Frontal cortex (tissue), 4 donors: ENCODE results near the gene FUZ. TPM values are rescaled to one million over a fixed set of nuclear protein-coding genes. Genes with fewer than 3 reads are reported as not detected.

ENCODE experiments used
- DNase-seq, 2 donors: peaks; one replicate each; pipeline ENCODE4 v3.0.0; 2012; ENCODE audit warnings: low spot score in 2 of 2
- FAIRE-seq: peaks from 2 replicates; lab custom pipeline; 2012; peaks lifted over from hg19 to GRCh38; lab: Jason Lieb, UNC
- total RNA-seq: library from RNA; depleted of rRNA; stranded (reverse); fragments of >200 nt; gene quantifications from one replicate; pipeline ENCODE4 v1.2.3, GENCODE V29; 2014
- donor health status: control.
- donor health status: control.
- donor health status: control.

The FUZ gene
- total RNA-seq, 1 donor from 2014 or later = 17.5 TPM

GRCh38 chr19:49808711-49809159 is 4.4 kb downstream of the FUZ start:
- peak; percentile 86 to 97 for DNase-seq
- FAIRE-seq = no peak

GRCh38 chr19:49807904-49808675 is 5.0 kb downstream of the FUZ start:
- DNase-seq (no peak), FAIRE-seq (no peak)

- DNase-seq (no peak), FAIRE-seq (no peak)
These were observed 5.8 kb downstream of the FUZ start for GRCh38 chr19:49807058-49807903.

DNA sequence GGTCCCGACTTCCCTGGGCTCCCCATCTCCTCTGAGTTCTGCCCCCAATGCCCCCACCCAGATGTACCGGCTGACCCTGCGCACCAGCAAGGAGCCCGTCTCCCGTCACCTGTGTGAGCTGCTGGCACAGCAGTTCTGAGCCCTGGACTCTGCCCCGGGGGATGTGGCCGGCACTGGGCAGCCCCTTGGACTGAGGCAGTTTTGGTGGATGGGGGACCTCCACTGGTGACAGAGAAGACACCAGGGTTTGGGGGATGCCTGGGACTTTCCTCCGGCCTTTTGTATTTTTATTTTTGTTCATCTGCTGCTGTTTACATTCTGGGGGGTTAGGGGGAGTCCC is 6.5 kb downstream of the FUZ start:
- FAIRE-seq (no peak), DNase-seq (no peak)

- no peak for DNase-seq
- no peak for FAIRE-seq
These were observed 7.1 kb downstream of the FUZ start for GRCh38 chr19:49805822-49806619.

- no peak for DNase-seq
- FAIRE-seq = no peak
These were observed 9.6 kb downstream of the FUZ start for GRCh38 chr19:49803529-49803856.

GRCh38 chr19:49802836-49803528 is 10.1 kb downstream of the FUZ start:
- FAIRE-seq (no peak), DNase-seq (no peak)

DNA sequence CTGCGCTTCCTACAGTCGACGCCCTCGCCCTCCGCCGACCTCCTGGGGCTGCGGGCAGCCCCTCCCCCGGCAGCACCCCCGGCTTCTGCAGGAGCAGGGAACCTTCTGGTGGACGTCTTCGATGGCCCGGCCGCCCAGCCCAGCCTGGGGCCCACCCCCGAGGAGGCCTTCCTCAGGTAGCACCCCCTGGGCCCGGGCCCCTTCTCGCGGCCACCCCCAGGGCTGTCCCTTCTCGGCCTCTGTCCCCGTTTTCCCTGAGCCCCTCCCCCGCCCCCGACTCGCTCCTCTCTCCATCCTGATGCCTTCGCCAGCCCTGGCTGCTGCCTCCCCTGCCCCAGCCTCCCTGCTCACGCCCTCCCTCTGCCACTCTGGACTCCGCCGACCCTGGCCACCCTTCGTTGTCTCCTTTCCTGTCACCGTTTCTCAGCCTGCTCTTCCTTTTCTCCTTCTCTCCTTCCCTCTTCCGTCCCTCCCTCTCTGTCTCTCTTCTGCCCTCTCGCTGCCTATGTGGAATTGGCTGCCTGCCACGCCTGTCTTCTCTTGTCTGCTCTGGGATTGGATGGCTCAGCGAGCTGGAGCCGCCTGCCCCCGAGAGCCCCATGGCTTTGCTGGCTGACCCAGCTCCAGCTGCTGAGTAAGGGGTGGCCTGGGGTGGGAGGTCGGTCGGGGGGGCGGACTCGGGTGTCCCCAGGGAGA is 11.0 kb downstream of the FUZ start:
- DNase-seq (peak; percentile 89 to 95), FAIRE-seq (no peak)

DNA sequence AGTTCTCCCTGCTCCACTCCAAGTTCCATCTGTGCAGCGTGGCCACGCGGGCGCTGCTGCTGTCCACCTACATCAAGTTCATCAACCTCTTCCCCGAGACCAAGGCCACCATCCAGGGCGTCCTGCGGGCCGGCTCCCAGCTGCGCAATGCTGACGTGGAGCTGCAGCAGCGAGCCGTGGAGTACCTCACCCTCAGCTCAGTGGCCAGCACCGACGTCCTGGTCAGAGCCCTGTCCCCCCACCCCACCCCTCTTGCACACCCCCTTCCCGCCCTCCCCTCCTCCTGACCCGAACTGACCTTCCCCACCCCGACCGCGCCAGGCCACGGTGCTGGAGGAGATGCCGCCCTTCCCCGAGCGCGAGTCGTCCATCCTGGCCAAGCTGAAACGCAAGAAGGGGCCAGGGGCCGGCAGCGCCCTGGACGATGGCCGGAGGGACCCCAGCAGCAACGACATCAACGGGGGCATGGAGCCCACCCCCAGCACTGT is 11.6 kb downstream of the FUZ start:
- no peak for FAIRE-seq

DNA sequence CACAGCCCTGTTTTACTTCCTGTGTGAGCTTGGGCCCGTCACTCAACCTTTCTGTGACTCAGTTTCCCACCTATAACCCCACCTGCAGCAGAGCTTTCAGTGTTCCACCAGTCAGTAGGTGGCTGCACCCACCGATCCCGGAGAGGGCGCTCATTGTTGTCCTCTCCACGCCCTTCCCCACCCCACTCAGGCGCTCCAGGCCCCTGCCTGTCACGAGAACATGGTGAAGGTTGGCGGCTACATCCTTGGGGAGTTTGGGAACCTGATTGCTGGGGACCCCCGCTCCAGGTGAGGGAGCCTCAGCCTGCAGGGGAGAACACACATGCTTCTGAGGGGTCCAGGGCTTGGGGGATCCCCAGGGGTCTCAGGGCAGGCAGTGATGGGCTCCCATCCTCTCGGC is 12.3 kb downstream of the FUZ start:
- DNase-seq (no peak), FAIRE-seq (no peak)

More for the DNA sequence above, 11.6 kb downstream of the FUZ start:
- no peak for DNase-seq

DNA sequence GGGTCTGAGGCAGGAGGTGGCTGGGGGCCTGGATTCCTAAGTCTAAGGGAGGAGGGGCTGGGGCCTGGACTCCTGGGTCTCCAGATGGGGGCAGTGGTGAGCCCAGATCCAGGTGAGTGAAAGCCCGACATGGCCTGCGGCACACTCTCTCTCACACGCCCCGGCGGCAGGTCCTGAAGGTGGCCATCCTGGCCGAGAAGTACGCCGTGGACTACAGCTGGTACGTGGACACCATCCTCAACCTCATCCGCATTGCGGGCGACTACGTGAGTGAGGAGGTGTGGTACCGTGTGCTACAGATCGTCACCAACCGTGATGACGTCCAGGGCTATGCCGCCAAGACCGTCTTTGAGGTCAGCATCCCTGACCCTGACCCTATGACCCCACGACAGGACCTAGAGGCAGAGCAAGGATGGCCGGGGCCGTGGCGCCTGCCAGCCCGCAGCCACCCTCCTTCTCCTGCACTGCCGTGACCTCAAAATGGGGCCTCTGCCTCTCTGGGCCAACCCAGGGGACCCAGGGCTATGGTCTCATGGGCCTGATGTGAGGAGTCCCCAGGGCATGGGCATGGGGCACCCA is 13.2 kb downstream of the FUZ start:
- DNase-seq (no peak), FAIRE-seq (no peak)

GRCh38 chr19:49799271-49799797 is 13.8 kb downstream of the FUZ start:
- DNase-seq = no peak
- FAIRE-seq = no peak

DNA sequence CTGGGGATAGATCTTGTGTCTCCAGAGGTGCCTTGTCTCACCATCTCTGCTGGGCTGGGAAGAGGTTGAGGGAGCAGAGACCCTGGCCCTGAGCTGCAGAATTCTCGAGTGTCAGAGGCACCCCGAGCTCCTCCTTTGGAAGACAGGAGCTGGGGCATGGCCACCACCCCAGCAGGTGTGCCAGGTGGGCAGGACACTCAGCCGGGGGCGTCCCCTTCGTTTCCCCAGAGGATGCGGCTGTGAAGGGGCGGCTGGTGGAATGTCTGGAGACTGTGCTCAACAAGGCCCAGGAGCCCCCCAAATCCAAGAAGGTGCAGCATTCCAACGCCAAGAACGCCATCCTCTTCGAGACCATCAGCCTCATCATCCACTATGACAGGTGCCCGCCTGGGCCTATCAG is 14.5 kb downstream of the FUZ start:
- no peak for FAIRE-seq

DNA sequence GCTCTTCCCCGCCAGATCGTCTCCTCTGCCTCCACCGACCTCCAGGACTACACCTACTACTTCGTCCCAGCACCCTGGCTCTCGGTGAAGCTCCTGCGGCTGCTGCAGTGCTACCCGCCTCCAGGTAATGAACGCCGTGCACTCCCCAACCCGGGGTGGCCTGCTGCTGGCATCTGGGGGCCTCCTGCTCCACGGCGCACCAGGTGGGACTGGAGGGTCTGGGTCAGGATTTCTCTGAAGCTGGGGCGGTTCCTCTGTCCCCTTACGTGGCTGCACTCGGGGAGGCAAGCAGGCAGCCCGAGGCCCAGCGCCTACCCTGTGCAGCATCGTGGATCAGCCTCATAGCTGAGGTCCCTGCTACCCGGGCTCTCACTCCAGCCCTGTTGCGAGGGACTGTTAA is 17.5 kb downstream of the FUZ start:
- FAIRE-seq = no peak

More for the DNA sequence above, 14.5 kb downstream of the FUZ start:
- no peak for DNase-seq

DNA sequence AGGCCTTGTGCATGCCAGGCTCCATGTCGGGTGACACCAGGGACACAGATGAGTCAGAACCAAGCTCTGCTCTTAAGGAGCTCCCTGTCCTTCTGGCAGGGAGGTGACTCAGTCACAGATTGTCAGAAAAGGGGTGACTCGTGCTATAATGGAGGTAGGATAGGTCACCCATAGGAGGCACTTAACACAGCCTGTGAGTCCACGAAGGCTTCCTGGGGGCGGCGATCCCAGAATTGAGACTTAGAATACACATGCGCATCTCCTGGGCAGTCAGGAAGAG is 19.6 kb downstream of the FUZ start:
- DNase-seq (no peak), FAIRE-seq (no peak)

More for the DNA sequence above, 17.5 kb downstream of the FUZ start:
- no peak for DNase-seq

DNA sequence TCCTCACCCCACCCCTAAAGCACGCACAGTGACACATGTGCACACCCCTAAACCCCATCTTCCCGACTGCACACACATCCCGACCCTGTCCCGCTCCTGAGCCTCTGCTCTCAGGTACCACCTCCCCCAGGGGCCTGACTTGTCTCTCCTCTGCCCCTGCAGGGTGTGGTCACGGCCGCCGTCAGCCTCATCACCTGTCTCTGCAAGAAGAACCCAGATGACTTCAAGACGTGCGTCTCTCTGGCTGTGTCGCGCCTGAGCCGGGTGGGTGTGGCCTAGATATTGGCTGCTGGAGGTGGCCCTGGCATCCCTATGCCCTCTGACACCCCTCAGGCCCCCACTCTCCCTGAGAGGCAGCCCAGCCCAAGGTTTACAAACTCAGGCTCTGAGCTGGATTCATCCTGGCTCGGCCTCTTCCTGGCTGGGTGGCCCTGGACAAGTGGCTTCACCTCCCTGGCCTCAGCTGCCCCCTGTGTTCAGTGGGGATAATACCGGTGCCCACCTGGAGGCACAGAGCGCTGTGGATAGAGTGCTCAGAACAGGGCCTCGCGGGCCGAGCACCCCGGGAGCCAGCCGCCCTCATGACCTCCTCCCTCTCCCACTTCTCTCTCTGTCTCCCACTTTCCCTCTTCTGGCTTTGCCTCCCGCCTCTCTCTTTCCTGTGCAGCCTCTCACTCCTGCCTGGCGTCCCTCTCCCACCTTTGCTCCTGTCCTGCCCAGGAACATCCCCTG is 20.1 kb downstream of the FUZ start:
- FAIRE-seq = no peak
- no peak for DNase-seq

- FAIRE-seq (no peak), DNase-seq (no peak)
These were observed 21.2 kb downstream of the FUZ start for GRCh38 chr19:49791776-49792445.

DNA sequence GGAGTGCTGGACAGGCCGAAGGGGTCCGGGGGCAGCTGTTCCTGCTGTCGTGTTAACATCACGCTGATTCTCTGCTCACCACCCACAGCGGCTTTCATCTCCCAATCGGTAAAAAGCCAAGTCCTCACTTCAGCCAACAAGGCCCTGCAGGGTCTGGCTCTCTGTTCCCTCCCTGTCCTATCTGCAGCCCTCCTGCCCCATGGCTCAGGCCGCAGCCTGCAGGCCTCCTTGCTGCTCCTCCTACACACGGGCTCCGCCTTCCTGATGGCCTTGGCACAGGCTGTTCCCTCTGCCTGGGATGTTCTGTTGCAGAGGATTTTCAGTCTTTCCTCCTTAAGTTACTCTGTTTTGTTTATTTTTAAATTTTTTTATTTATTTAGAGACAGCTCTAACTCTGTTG is 22.2 kb downstream of the FUZ start:
- no peak for FAIRE-seq
- DNase-seq = peak in 1 of 2 donors; percentile 45
